ENCODE measurements around the gene RAD52.
A peak's percentile ranks its signal among the peaks of the same experiment; 100 is the strongest.

RAD52 gene

DNA sequence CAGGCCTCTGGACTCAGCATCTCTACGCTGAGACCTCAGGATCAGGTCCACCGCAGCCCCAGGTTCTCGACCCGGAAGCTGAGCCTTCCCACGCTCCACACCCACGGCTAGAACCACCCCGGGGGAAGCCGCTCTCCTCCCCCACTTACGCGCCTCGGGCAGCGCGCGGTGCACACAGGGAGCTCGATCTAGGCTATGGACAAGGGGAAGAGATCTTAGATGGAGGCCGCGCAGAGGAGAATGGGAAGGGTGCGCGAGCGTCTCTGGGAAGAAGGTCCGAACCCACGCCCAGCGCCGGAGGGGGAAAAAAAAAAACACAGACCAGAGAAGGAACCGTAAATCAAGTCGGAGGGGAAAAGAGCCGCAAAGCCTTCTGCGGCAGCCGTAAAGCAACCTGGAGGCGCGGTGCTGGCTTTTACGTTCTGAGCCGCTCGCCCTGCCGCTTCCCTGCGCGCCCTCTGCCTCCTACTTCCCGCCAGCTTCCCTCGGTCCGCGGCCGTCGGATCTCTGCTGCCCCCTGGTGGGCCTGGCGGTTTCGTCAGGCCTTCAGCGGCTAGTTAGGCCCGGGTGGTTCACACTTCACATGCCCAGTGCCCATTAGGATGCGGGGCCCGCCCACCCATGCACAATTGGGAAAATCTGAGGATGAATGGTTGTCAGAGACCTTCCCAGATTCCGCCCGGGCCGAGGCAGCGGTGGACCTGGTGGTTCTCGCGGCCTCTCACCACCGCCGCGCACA is at the start of gene RAD52:
Gene RAD52 (minus strand): TSS at position 242 of the 739 bp plus-strand sequence. CDS start 16,636 bp downstream, outside the sequence.
- peak; percentile 99 to 100 for DNase-seq

DNA sequence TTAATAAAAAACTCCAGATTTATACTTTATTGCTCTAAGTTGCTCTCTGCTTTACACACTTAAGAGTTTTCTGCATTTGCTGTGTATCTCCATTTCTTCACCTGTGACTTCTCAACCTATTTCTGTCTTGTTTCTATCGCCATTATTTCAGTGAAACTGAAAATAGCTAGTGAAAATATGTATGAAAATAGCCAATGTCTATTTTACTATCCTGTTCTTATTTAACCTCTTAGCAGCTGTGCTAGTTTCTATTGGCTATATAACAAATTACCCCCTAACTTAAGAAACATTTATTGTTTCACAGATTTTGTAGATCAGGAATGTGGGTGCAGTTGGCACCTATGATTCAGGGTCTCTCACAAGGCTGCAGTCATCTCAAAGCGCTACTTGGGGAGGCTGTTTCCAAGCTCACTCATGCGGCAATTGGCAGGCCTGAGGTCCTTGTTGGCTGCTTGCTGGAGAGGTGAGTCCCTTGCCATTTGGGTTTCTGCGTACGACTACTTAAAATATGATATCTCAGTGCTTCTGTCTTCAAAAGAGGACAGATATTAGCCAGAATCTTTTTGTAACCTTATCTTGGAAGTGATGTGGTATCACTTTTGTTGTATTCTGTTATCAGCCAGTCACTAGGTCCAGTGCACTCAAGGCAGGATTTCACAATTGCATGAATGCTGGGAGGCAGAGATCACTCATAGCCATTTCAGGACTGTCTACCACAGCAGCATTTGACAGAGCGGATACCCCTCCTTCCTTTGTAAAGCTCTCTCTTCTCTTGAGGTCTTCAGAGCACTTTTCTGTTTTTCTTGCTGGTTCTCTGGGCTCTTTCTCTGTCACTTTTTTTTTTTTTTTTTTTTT is 48.8 kb upstream of the RAD52 start:
- no peak for DNase-seq

DNA sequence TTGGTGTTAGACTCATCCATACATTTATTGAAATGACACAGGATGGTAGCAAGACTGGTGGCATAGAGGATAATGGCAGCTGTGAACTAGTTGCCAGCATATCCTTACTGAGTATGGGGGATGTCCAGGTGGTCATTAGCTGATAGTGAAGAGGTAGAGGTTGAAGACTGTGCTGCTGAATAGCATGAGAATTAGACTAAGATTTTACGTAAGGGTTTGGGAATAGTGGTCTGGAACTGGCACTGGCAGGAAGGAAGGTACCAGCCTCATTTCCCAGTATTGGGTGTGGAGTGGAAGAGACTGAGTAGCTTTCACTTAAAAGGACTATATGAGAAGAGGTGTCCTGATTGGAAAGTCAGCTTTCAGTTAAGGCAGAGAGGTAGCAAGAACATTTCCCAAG is 48.0 kb upstream of the RAD52 start:
- no peak for DNase-seq

DNA sequence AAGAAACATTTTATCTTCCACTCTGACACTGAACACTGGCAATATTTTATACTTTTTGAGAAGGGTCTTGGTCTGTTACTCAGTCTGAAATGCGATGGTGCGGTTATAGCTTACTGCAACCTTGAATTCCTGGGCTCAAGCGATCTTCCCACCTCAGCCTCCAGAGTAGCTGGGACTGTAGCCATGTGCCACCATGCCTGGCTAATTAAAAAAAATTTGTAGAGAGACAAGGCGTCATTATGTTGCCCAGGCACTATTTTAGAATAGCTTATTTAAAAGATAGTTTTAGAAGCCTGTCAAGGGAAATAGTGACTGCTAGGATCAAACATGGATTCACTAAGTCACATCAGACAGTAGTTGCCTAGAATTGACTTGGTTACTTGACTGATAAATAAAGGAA is 47.4 kb upstream of the RAD52 start:
- no peak for DNase-seq

DNA sequence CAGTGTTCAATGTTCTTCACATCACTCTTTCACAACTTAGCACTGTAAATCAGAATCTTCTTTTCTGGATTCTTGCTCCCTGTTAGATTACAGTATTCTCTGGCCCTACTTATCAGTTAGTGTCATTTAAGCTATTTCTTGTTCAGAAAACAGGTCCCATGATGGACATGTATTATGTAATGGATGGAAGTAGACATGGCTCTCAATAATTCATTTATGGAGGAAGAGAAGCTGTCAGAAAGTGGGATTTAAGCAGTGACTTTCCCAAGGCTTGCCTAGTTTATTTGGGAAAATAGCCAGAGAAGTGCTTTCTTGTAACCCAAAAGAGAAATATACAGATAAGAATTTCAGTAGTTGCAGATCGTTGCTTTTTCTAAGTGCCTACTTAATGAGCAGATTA is 43.2 kb upstream of the RAD52 start:
- no peak for DNase-seq

DNA sequence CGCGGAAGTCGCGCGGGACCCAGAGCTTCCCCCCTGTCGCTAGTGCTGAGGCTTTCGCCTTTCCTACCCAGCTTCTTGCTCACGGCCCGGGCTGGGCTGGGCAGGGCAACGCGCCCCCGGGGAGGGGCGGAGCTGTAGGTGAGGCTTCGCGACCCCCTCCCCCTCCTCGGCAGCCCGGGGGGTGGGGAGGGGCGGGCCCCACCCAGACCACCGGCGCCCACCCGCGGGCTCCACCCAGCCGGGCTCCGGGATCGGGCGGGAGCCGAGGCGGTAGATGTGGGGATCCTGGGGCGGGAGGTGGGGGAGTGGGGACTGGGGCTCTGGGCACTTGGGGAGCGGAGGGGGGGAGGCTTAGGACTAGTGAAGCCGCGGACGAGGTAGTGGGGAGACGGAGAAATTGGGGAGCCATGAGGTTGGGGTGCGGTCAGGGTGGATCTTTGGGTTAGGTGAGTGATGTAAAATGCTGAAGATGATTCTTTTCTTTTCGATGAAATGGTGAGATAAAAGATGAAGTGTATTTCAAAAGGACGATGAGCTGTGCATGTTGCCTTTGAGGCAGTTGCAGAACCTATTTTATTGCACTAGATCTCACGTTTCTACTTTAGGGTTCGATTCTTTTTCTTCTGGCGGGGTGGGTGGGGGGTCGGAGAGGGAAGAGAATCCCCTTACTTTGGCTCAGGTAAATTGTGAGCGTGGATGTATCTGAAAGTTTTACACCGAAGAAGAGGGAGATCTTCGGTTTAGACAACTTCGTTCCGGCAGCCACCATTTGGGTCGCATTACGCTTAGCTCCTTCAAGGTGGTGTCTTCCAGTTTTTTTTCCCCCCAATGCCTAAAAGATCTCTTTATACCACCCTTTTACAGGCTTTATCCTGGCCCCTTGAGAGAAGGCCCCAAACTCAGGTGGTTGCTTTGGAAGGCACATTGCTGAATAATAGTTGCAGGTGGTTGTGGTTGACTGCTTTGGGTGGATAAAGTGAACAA is 42.1 kb upstream of the RAD52 start:
- DNase-seq, result no peak

DNA sequence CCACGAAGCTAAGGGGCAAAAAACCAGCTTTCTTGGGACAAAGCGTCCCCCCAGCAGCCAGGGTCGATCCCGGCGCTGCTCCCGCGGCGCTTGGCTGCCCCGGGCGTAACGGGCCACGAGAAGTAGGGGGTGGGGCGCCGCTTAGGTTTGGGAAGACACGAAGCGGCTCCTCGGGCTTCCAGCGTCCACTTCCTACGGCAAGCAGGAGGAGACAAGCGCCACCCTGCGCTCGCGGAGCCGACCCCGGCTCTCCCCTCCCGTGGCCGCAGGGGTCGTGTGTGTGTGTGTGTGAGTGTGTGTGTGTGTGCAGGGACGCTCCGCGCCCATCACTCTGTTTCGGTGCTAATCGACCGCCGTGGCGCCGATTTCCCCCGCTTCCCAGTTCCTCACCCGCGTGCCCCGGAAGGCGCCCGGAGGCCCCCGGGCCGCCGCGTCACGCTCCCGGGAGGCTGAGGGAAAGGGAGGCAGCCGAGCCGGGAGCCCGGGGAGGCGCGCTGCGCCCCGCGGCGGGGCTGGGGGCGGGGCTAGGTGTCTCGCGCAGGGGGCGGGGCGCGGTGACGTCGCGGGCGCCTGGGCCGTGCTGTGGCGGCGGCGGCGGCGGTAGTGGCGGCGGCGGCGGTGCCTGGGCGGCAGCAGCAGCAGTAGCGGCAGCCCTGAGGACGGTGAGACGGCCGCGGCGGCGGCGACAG is 41.3 kb upstream of the RAD52 start, which contains the start of gene ERC1:
Gene ERC1 (plus strand): TSS at position 563 of the 689 bp plus-strand sequence. CDS start 36,681 bp downstream, outside the sequence.
- DNase-seq, result peak; percentile 81 to 90

DNA sequence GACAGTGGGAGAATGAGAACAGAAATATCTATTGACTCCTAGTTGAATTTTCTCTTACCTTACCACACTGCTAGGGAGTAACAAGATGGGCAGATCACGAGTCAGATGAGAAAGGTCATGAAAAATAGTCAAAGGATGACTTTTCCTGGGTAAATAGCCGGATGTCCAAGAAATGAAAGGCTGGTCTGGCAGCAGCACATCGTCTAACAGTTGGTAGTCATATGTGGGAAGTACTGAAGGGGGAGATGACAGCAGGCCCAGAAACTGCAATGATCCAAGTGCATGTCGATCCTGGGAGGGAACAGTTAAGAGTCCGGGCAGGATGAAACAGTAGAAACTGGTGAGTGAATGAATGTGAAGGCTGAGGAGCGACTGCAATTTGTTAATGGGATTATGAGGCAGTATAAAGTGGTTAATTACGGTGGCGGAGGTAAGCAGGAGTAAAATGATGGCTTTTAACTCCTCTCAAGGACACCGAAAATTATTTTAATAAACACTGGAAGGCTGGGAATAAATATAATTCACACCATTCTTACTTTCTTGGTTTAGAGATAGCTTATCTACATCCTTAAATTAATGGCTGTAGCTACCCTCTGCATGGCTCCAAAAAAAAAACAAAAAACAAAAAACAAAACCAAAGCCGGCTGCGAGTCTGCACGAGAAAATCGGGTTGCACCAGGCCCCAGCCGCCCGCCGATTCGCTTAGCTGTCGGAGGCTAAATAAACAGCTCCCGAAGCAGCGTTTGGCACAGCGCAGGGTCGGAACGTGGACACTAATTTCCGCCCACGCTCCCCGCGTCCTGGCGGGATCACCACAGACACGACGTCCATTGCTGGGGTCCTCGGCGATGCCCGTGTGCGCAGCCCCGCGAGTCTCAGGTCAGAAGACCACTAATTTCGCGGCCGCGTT is 40.5 kb upstream of the RAD52 start:
- peak; percentile 39 to 75 for DNase-seq

DNA sequence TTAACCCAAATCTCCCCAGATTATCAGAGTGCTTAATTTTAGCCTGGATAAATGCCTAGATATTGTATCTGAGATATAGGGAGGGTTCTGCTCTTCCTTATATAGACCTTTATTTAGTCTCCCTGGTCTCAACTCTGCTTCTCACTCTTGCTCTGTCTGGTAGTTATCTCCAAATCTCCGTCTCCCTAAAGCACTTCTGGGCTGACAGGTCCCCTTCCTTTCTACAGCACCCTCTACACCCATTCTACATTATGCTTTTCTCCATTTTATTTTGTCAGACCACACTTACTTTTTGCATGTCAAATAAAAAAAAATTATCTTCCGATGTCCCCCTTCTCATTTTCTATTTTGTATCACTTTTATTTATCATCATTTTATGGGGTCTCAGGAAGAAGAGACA is 39.6 kb upstream of the RAD52 start:
- no peak for DNase-seq

DNA sequence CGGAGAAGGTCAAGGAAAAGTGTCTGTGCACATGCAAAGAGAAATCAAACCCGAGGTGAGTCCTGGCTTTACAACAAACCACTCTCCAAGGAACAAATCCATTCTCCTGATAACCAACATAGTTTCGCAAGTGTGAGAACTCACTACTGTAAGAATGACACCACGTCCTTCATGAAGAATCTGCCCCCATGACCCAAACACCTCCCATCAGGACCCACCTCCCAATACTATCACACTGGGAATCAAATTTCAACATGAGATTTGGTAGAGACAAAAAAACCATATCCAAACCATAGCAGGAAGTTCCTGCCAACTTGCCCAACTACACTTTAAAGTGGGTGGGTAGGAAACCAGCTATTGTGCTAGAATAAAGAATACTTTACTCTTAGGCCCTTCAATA is 39.2 kb upstream of the RAD52 start:
- DNase-seq, result no peak

DNA sequence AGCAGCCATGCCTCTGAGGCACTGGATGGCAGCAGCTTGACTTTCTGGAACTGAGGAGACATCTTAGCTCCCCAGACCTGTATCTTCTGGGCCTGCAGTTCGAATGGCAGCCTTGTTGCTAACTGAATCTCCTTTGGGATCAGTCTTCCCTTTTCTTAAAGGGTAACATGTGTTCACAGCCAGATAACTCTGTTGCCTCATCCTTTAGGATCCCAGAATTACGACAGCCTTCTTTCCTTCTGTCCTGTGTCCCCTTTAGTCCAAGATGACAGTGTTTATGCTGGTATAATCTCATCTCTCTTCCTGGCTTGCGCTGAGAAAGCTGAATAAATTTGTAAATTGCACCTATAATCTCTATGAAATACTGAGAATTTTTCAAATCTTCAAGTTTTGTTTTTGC is 32.5 kb upstream of the RAD52 start:
- DNase-seq, result no peak

DNA sequence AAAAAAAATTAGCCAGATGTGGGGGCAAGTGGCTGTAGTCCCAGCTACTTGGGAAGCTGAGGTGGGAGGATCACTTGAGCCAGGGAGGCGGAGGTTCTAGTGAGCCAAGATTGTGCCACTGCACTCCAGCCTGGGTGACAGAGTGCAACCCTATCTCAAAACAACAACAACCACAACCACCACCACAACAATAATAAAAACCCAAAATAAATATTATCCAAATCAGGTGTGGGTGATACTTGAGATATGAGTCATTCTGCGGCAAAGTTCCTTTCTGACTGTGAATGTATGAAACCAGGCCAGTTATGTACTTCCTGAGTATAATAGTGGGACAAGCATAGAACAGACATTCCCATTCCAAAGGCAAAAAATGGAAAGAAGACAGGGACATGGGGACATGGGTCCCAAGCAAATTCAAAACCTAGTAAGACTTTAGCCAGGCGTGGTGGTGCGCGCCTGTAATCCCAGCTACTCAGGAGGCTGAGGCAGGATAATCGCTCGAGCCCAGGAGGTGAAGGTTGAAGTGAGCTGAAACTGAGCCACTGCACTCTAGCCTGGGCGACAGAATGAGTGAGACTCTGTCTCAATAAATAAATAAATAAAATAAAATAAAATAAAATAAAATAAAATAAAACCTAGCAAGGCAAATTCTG is 31.8 kb upstream of the RAD52 start:
- no peak for DNase-seq

DNA sequence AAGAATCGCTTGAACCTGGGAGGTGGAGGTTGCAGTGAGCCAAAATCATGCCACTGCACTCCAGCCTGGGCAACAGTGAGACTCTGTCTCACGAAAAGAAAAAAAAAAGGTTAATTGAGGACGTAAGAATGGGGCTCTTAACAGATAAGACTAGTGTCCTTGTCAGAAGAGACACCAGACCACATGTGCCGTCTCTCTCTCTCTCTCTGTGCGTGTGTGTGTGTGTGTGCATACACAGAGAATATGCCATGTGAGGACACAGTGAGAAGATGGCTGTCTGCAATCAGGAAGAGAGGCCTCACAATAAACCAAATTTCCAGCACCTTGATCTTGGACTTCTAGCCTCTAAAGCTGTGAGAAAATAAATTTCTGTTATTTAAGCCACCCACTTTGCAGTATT is 29.9 kb upstream of the RAD52 start:
- DNase-seq, result no peak

DNA sequence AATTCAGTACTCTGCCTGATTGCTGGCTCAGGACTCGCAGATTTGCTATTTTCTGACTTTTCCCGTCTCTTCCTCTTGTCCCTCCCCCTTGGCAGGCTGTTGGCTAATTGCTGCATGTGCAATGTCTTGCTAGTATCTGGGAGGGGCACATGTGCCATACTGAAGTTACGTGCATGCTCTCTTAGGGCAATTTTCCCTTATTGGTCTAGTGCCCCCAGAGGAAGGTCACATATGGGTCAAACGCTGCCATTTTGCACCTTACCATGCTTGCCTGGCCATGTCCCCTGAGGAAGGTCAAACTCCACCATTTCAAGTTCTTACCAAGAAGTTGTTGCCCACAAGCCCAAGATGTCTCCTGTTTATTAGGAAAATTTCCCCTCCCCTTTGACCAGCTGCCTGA is 27.7 kb upstream of the RAD52 start:
- DNase-seq, result no peak

DNA sequence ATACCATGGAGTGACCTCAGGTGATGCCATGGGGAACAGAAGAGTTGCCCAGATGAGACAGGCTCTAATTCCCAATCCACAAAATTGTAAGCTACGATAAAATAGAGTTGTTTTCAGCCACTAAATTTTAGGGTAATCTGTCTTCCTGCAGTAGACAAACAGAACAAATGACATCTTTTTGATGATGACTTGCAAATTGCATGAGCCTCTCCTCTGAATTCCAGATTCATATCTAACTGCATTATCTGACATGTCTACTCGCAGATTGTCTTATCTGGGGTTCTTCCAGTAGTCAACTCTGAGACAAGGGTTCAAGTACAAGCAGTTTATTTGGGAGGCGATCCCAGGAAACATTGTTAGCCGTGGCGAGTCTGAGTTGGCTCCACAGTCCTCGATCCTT is 27.1 kb upstream of the RAD52 start:
- DNase-seq, result no peak

DNA sequence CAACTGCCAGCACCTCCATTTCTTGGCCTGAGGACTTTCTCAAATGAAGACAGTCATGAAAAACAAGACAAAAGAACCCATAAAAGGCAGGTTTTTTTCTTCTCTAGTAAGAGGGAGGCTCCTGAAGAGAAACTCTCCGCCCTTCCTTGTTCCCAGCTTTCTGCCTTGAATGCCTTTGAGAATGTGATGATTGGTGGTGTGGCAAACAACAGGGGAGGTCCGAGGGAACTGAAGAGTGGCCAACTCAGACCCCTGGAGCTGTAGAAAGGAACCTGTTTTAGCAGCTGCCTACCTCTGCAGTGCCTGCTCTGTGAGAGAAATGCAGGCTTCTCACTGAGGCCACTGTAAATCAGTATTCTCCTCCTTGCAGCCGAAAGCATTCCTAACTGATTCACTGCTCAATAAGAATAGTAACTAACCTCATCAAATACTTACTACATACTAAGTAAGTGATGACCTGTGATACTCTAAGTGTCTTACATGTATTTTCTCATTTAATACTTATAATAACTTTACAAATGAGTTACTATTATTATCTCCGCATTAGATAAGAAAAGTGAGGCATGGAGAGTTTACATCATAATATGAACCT is 24.9 kb upstream of the RAD52 start:
- DNase-seq, result no peak

DNA sequence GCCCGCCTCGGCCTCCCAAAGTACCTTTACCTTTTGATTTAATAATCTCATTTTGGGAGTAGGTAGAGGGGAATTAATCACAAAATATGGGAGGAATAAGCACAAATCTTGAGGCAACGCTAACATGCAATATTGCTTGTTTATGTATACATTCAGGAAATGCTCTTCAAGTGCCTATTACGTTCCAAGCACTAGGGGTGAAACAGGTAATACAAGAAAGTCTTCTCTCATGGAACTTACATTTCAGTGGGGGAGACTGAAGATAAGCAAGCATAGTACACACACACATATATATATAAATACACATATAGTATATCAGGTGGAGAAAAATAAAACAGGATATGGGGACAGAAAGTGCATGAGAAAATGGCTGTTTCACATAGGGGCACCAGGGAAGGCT is 22.5 kb upstream of the RAD52 start:
- no peak for DNase-seq

DNA sequence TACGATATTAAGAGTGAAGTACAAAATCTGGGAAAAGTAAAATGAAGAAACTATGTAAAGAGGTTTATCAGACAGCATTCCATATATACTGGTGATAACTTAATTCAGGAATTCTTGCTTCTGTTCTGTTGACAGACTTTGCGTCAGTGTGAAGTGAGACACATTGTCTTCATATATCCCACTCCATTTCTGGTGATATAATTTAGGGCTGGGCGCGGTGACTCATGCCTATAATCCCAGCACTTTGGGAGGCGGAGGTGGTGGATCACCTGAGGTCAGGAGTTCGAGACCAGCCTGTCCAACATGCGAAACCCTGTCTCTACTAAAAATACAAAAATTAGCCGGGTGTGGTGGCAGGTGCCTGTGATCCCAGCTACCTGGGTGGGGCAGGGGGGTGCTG is 20.3 kb upstream of the RAD52 start:
- DNase-seq, result no peak

DNA sequence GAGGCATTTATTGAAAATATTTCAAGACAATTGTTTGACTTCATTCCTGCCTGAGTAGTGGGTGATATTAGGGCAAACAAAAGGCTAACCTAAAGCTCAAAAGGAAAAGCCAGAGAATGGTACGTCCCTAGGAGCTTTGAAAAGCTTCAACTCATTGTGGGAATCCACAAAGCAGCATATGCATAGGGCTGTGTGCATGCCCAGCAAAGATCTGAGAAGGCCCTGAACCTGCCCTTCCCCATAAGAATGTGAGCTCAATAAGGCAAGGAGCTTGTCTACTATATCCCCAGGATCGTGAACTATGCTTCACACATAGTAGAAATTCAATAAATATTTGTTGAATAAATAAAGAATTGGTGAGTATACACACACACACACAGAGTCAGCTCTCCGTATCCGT is 19.1 kb upstream of the RAD52 start:
- no peak for DNase-seq

DNA sequence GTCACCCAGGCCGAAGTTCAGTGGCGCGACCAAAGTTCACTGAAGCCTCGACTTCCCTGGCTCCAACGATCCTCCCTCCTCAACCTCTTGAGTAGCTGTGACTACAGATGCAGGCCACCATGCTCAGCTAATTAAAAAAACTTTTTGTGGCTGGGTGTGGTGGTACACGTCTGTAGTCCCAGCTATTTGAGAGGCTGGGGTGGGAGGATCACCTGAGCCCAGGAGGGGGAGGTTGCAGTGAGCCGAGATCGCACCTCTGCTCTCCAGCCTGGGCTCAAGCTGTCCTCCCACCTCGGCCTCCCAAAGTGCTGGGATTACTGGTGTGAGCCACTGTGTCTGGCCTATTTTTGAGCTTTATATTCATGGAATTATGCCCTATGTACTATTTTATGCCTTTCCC is 18.1 kb upstream of the RAD52 start:
- DNase-seq, result no peak
